RWPE1 (cell line): ENCODE data around the gene DIABLO.

Experiments used
- CTCF ChIA-PET: fragments of 350-600 bp; sonication (Branson Sonifier 250); formaldehyde crosslinking; extraction: SDS; loops from one replicate; lab custom pipeline; 2021; lab: Yijun Ruan, JAX
- POLR2A ChIA-PET: fragments of 400-600 bp; formaldehyde crosslinking; extraction: SDS; loops from one replicate; lab custom pipeline; 2020; ENCODE audit warnings: antibody characterized with exemption; ENCODE audit not compliant: low non-redundant PET; lab: Yijun Ruan, JAX
- DNase-seq: peaks from one replicate; pipeline ENCODE4 v3.0.0; 2012; ENCODE audit warnings: low spot score
- H3K27ac ChIP-seq: fragments of 450-650 bp; 2 replicates; pipeline ENCODE4 v1.5.1; 2017
- TF ChIP-seq, protein P1 (sequence below): fragments of 450-650 bp; conservative IDR thresholded peaks from 2 replicates; pipeline ENCODE4 v1.5.1; 2017; ENCODE audit warnings: low read depth, mild to moderate bottlenecking

The DIABLO gene

DNA sequence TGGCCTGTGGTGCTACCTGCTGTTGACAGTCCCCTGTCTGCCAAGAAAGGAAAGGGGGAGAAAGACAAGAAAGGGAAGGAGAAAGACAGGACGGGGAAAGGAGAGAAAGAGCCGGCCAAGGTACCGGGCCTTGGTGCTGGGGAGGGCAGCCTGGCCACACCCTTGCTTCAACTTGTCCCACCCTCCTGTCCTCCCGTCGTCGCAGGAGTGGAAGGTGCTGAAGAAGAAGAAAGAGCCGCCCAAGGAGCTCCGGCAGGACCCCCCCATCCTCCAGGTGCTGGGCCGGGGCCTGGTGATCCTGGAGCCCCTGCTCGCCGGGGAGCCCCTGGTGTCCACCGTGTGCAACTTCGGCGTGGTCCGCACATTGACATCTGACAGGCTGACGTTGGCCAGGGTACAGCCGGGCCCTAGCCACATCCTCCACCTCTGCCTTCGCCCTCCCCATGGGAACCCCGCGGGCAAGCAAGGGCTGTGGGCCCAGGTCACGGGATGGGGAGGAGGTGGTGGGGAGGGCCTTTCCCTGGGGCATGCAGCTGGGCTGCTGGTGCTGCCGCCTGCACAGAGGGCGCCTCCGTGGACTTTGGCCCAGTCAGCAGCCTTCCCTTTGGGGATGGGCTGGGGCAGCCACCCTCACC is 25.2 kb downstream of the DIABLO start:
- TF ChIP-seq, protein P1, sequence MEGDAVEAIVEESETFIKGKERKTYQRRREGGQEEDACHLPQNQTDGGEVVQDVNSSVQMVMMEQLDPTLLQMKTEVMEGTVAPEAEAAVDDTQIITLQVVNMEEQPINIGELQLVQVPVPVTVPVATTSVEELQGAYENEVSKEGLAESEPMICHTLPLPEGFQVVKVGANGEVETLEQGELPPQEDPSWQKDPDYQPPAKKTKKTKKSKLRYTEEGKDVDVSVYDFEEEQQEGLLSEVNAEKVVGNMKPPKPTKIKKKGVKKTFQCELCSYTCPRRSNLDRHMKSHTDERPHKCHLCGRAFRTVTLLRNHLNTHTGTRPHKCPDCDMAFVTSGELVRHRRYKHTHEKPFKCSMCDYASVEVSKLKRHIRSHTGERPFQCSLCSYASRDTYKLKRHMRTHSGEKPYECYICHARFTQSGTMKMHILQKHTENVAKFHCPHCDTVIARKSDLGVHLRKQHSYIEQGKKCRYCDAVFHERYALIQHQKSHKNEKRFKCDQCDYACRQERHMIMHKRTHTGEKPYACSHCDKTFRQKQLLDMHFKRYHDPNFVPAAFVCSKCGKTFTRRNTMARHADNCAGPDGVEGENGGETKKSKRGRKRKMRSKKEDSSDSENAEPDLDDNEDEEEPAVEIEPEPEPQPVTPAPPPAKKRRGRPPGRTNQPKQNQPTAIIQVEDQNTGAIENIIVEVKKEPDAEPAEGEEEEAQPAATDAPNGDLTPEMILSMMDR, result no peak
- ChIA-PET CTCF (interaction anchor here (0.6 to 1.0 kb wide), 3 partner anchors 10 to 163 kb away, joined by 3 to 4 read pairs (median 3); no protein-coding TSS in a partner anchor), POLR2A (no interaction called here)
- DNase-seq, result no peak
- H3K27ac ChIP-seq, result no peak overlapping the region

DNA sequence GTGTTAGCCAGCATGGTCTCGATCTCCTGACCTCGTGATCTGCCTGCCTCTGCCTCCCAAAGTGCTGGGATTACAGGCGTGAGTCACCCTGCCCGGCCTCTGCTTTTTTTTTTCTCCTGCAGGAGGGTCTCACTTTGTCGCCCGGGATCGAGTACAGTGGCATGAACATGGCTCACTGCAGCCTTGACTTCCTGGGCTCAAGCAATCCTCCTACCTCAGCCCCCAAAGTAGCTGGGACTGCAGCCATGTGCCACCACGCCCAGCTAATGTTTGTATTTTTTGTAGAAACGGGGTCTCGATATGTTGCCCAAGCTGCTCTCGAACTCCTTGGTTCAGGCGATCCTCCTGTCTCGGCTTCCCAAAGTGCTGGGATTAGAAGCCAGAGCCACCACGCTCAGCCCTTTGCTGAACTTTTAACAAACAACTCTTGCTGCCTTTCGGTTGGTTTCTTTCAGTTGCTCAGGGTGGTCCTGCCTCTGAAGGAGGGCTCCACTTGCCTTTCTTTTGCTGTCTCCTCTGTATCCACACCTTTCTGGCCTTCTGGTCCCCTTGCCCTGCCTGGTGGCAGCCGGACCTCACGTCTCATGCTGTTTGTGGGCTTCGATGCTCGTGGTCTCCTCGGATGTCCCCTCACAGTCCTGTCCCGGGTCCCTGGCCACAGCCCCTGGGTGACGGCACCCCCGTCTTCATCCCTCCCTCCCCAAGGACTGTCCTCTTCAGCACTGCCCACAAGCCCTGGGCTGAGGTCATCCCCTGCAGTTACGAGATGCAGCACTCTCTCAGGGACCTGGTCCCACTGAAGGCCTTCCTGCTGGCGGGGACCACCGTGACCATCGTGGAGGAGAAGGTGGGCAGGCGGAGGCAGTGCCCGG is 26.1 kb downstream of the DIABLO start:
- ChIA-PET POLR2A (no interaction called here), CTCF (interaction anchor here (0.7 kb wide), 1 partner anchor 11 kb away, joined by 3 read pairs; no protein-coding TSS in a partner anchor)
- DNase-seq, result no peak
- TF ChIP-seq, protein P1, result no peak
- no peak overlapping the region for H3K27ac ChIP-seq

DNA sequence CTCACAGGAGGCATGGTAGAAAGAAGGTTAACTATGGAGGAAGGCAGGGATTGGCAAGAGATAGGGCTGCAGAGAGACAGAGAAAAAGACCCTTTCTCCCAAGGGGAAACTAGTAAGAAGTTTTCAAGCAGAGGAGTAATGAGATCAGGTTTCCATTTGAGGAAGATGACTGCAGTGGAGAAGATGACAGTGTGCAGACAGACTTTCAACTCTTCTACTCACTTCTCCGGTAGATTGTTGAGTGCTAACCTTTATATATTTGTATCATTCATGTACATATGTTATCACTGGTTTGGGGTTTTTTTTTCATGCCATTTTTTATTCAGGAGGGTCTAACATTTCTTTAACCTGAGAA is 28.3 kb downstream of the DIABLO start:
- DNase-seq, result no peak
- ChIA-PET CTCF (no interaction called here), POLR2A (no interaction called here)
- TF ChIP-seq, protein P1, result no peak
- peak overlapping the region; percentile 54 for H3K27ac ChIP-seq

GRCh38 chr12:122195405-122195804 is 30.4 kb downstream of the DIABLO start:
- no peak overlapping the region for H3K27ac ChIP-seq
- DNase-seq, result no peak
- TF ChIP-seq, protein P1, result no peak
- POLR2A ChIA-PET, result no interaction called here
- CTCF ChIA-PET, result no interaction called here

DNA sequence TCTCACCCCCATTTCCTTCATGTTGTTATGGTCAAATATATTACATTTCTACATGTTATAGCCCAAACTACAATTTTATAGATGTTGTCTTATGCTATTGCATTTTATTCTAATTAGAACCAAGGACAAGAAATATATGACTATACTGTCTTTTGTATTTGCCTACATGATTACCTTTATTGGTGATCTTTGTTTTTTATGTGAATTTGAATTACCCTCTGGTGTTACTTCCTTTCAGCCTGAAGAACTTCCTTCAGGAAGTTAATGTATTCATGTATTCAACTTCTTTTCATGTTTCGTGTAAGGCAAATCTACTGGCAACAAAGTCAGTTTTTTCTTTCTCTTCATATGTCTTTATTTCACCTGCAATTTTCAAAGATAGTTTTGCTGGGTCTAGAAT is 31.0 kb downstream of the DIABLO start:
- TF ChIP-seq, protein P1, result no peak
- no peak overlapping the region for H3K27ac ChIP-seq
- POLR2A ChIA-PET, result no interaction called here
- CTCF ChIA-PET, result no interaction called here
- DNase-seq, result no peak

GRCh38 chr12:122192441-122192840 is 33.4 kb downstream of the DIABLO start:
- POLR2A ChIA-PET, result no interaction called here
- CTCF ChIA-PET, result interaction anchor here (1.1 to 2.0 kb wide), 3 partner anchors 10 to 141 kb away, joined by 6 to 17 read pairs (median 6); partner anchors contain the start of gene LRRC43
- DNase-seq, result no peak
- H3K27ac ChIP-seq, result no peak overlapping the region
- TF ChIP-seq, protein P1, result no peak
